Psoas muscle (tissue), 8 donors: ENCODE measurements around the gene DHX15. TPM values are rescaled to one million over a fixed set of nuclear protein-coding genes. Genes with fewer than 3 reads are reported as not detected.

ENCODE experiments used
- ATAC-seq, 4 donors: fragments of 200-7000 bp; cut with Tn5 transposase; one replicate each; pipeline ENCODE4 v1.9.1; 2020; ENCODE audit warnings: moderate library complexity in 3 of 4, mild to moderate bottlenecking in 2 of 4
- DNase-seq, 2 donors: peaks; one replicate each; pipeline ENCODE4 v3.0.0-alpha.2; 2020
- H3K27ac ChIP-seq: fragments of 200-600 bp; one replicate; pipeline ENCODE4 v1.8.0; 2022
- H3K27me3 ChIP-seq, 3 donors: fragments of 200-600 bp in 1 of 3; one replicate each; pipeline versions ENCODE4 v1.6.1 to v1.8.0; 2013 to 2022; ENCODE audit warnings: low read length in 2 of 3, mild to moderate bottlenecking in 2 of 3, moderate library complexity in 1 of 3; ENCODE audit not compliant: insufficient read depth in 3 of 3
- H3K36me3 ChIP-seq, 2 donors: fragments of 200-600 bp in 1 of 2; one replicate each; pipeline versions ENCODE4 v1.6.1 to v1.8.0; 2013 to 2022; ENCODE audit warnings: low read depth in 1 of 2, mild to moderate bottlenecking in 1 of 2, moderate library complexity in 1 of 2; ENCODE audit not compliant: insufficient read depth in 1 of 2
- H3K4me1 ChIP-seq: fragments of 200-600 bp; one replicate; pipeline ENCODE4 v1.8.0; 2022
- H3K4me3 ChIP-seq: fragments of 200-600 bp; one replicate; pipeline ENCODE4 v1.8.0; 2022; ENCODE audit warnings: mild to moderate bottlenecking
- H3K9me3 ChIP-seq: fragments of 200-600 bp; one replicate; pipeline ENCODE4 v1.8.0; 2022
- WGBS, 3 donors: extraction: QIAGEN DNeasy Blood & Tissue Kit; methylation state at CpG; one replicate each; pipeline versions ENCODE4 v1.1.6 to v1.1.7; 2013; 5-methylcytosine and 5-hydroxymethylcytosine counted together
- intact Hi-C, 2 donors: fragments of 100-400 bp; cut with DNase I; formaldehyde crosslinking; loops; one replicate each; pipeline versions ENCODE4 v1.11.0 to v1.14.2; 2022
- polyA plus RNA-seq, 3 donors: library from polyadenylated mRNA; stranded (reverse); fragments of 200-250 nt; gene quantifications; one replicate each; pipeline ENCODE4 v1.2.3, GENCODE V29; 2013
- total RNA-seq, 4 donors: library from RNA; stranded (reverse); fragmentation: NEBNext Ultra II Directional in 2 of 4; extraction: Animal tissue kit (Norgen Biotek cat#: 25700) in 2 of 4; gene quantifications; one replicate each; pipeline versions ENCODE4 v1.2.1 to v1.2.4, GENCODE V29; 2021 to 2023
- TF ChIP-seq, protein P1 (sequence below): fragments of 200-600 bp; IDR thresholded peaks from one replicate; pipeline ENCODE4 v1.8.0; 2022; ENCODE audit warnings: antibody characterized with exemption
- donor health status: healthy with polysubstance abuse.
- donor health status: DM: no; HTN: no; CAD: no; lungs with moderate emphysema.
- donor health status: Bipolar disorder and iron deficiency.
- donor health status: healthy.
- donor health status: DM: yes; HTN: yes; CAD: no.
- donor health status: DM: no; HTN: no; CAD: no.
- donor health status: DM: no; HTN: no; CAD: no.
- donor health status: DM: yes; HTN: yes; CAD: no.

The DHX15 gene
- total and polyA plus RNA-seq, 7 donors = 28.3 to 69.7 (median 46.0) TPM

GRCh38 chr4:24611575-24611974 lies 27.2 kb upstream of the DHX15 start:
- intact Hi-C loops = no loop called here
- TF ChIP-seq, protein P1, sequence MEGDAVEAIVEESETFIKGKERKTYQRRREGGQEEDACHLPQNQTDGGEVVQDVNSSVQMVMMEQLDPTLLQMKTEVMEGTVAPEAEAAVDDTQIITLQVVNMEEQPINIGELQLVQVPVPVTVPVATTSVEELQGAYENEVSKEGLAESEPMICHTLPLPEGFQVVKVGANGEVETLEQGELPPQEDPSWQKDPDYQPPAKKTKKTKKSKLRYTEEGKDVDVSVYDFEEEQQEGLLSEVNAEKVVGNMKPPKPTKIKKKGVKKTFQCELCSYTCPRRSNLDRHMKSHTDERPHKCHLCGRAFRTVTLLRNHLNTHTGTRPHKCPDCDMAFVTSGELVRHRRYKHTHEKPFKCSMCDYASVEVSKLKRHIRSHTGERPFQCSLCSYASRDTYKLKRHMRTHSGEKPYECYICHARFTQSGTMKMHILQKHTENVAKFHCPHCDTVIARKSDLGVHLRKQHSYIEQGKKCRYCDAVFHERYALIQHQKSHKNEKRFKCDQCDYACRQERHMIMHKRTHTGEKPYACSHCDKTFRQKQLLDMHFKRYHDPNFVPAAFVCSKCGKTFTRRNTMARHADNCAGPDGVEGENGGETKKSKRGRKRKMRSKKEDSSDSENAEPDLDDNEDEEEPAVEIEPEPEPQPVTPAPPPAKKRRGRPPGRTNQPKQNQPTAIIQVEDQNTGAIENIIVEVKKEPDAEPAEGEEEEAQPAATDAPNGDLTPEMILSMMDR = no peak
- 87 to 95% (median 91%) methylated on average over 11 of the region's 11 CpGs for WGBS, 3 donors
- no peaks in the 10 kb centered on the region for H3K36me3 ChIP-seq
- no peaks in the 10 kb centered on the region for H3K27me3 ChIP-seq
- DNase-seq (no peak), ATAC-seq (no peak)
- H3K4me3 ChIP-seq = no peak overlapping the region
- H3K4me1 ChIP-seq = no peaks in the 10 kb centered on the region
- no peaks in the 10 kb centered on the region for H3K9me3 ChIP-seq
- H3K27ac ChIP-seq = no peak overlapping the region

GRCh38 chr4:24607334-24607733 lies 23.0 kb upstream of the DHX15 start:
- Histone ChIP-seq H3K36me3 (no peaks in the 10 kb centered on the region), H3K4me3 (no peak overlapping the region)
- DNase-seq = no peak

GRCh38 chr4:24605216-24605615 lies 20.9 kb upstream of the DHX15 start:
- Histone ChIP-seq H3K27me3 (no peaks in the 10 kb centered on the region), H3K9me3 (no peaks in the 10 kb centered on the region), H3K4me3 (no peak overlapping the region), H3K27ac (no peak overlapping the region), H3K36me3 (no peaks in the 10 kb centered on the region), H3K4me1 (no peaks in the 10 kb centered on the region)
- ATAC-seq (no peak), DNase-seq (no peak)
- TF ChIP-seq, protein P1 = no peak
- intact Hi-C loops = no loop called here

More at GRCh38 chr4:24607334-24607733, 23.0 kb upstream of the DHX15 start:
- no peaks in the 10 kb centered on the region for H3K9me3 ChIP-seq
- TF ChIP-seq, protein P1 = no peak
- intact Hi-C loops = no loop called here
- ATAC-seq = no peak
- no peaks in the 10 kb centered on the region for H3K4me1 ChIP-seq
- no peak overlapping the region for H3K27ac ChIP-seq
- no peaks in the 10 kb centered on the region for H3K27me3 ChIP-seq

- WGBS, 3 donors = 83 to 84% (median 83%) methylated on average over 4 of the region's 4 CpGs
- Histone ChIP-seq H3K4me3 (no peak overlapping the region), H3K27ac (no peak overlapping the region), H3K27me3 (no peaks in the 10 kb centered on the region), H3K4me1 (no peaks in the 10 kb centered on the region), H3K36me3 (no peaks in the 10 kb centered on the region), H3K9me3 (no peaks in the 10 kb centered on the region)
- DNase-seq = no peak
- intact Hi-C loops = no loop called here
- TF ChIP-seq, protein P1 = no peak
- no peak for ATAC-seq
These were observed 20.3 kb upstream of the DHX15 start for GRCh38 chr4:24604558-24605214.

DNA sequence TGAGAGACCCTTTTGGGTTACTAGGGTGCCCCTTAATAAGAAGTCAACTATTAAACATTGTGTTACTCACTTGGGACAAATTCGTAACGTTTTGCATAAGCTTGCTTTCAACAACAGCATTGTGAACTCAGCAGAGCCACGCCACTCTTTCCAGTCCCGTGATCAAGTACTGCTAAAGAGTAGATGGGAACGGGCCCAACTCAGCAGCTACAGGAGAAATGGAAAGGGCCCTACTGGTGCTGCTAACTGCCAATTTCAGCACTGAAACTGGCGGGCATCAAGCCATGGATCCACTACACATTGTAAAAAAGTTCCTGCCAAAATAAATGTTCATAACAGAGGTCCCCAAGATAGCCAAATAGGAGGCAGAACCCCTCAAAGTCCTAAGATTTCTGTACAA lies 19.0 kb upstream of the DHX15 start:
- TF ChIP-seq, protein P1 = no peak
- Histone ChIP-seq H3K27ac (no peak overlapping the region), H3K36me3 (no peaks in the 10 kb centered on the region), H3K4me1 (no peaks in the 10 kb centered on the region), H3K9me3 (no peaks in the 10 kb centered on the region), H3K27me3 (no peaks in the 10 kb centered on the region), H3K4me3 (no peak overlapping the region)
- ATAC-seq (no peak), DNase-seq (no peak)
- intact Hi-C loops = no loop called here
- 78 to 89% (median 87%) methylated on average over 6 of the region's 6 CpGs for WGBS, 3 donors
